HepG2 (cell line): Measurements from ENCODE around the gene SMIM1. TPM values are rescaled to one million over a fixed set of nuclear protein-coding genes. Genes with fewer than 3 reads are reported as not detected.

ENCODE experiments used
- ATAC-seq: fragments of 200-7000 bp; cut with Tn5 transposase; 3 replicates; pipeline ENCODE4 v1.9.1; 2020; ENCODE audit warnings: mild to moderate bottlenecking, moderate library complexity
- BruUV-seq: library from RNA; stranded (reverse); fragments of 400-500 nt; replicated peaks from 2 replicates; lab custom pipeline; 2021; lab: Mats Ljungman, UMichigan
- CTCF ChIA-PET: fragments of 300-600 bp; formaldehyde crosslinking; extraction: SDS; loops from one replicate; lab custom pipeline; 2021; ENCODE audit warnings: low total read pairs, inconsistent platforms, low intra/inter-chr PET ratio; lab: Yijun Ruan, JAX
- POLR2A ChIA-PET: fragments of 350-600 bp; sonication (Branson Sonifier 250); formaldehyde crosslinking; loops from one replicate; lab custom pipeline; 2020; ENCODE audit warnings: antibody characterized with exemption, inconsistent platforms; lab: Yijun Ruan, JAX
- DNase-seq: peaks from one replicate; pipeline ENCODE4 v3.0.0-alpha.2; 2015; ENCODE audit warnings: low spot score
- FAIRE-seq: peaks from 3 replicates; lab custom pipeline; 2011; peaks lifted over from hg19 to GRCh38; lab: Jason Lieb, UNC
- H2AFZ ChIP-seq: one replicate; pipeline ENCODE4 v1.6.1; 2011; ENCODE audit warnings: low read length, inconsistent platforms
- H3K27ac ChIP-seq: fragments of 300-600 bp; 3 replicates; pipeline ENCODE4 v1.8.0; 2011; ENCODE audit warnings: mixed run types, mild to moderate bottlenecking, mixed read lengths, low read length, inconsistent platforms; ENCODE audit not compliant: insufficient read depth; ENCODE audit errors: extremely low read length
- H3K27me3 ChIP-seq, 2 experiments: fragments of 200-600 bp in 1 of 2; 2 replicates in 1 of 2; 3 replicates in 1 of 2; pipeline versions ENCODE4 v1.6.0 to v1.8.0; 2011; ENCODE audit warnings: low read length in 2 of 2, mild to moderate bottlenecking in 2 of 2, moderate library complexity in 2 of 2, inconsistent platforms in 1 of 2; ENCODE audit not compliant: insufficient read depth in 2 of 2, control insufficient read depth in 1 of 2
- H3K36me3 ChIP-seq, 2 experiments: fragments of 200-600 bp in 1 of 2; replicated peaks in 1 of 2; 2 replicates in 1 of 2; 3 replicates in 1 of 2; pipeline versions ENCODE4 v1.5.1 to v1.8.0; 2011; ENCODE audit warnings: low read length in 2 of 2, inconsistent platforms in 1 of 2; ENCODE audit not compliant: insufficient read depth in 2 of 2, control insufficient read depth in 1 of 2
- H3K4me1 ChIP-seq: 2 replicates; pipeline ENCODE4 v1.5.1; 2012; ENCODE audit warnings: low read length, inconsistent platforms; ENCODE audit not compliant: insufficient read depth
- H3K4me2 ChIP-seq: 2 replicates; pipeline ENCODE4 v1.6.0; 2011; ENCODE audit warnings: low read depth, low read length, inconsistent platforms
- H3K4me3 ChIP-seq, 3 experiments: fragments of 200-600 bp in 1 of 3; sonication (generic), shearing (Covaris generic) in 1 of 3; replicated peaks in 1 of 3; 2 replicates each; pipeline ENCODE4 v1.5.1; 2011 to 2016; ENCODE audit warnings: low read length in 3 of 3, inconsistent platforms in 2 of 3, low read depth in 2 of 3, mild to moderate bottlenecking in 2 of 3, control low read depth in 1 of 3, mixed read lengths in 1 of 3; ENCODE audit not compliant: insufficient read depth in 1 of 3
- H3K79me2 ChIP-seq: one replicate; pipeline ENCODE4 v1.6.1; 2011; ENCODE audit warnings: low read length, inconsistent platforms; ENCODE audit not compliant: insufficient read depth
- H3K9ac ChIP-seq: 2 replicates; pipeline ENCODE4 v1.6.0; 2011; ENCODE audit warnings: mild to moderate bottlenecking, low read depth, low read length, inconsistent platforms; ENCODE audit not compliant: insufficient read depth
- H3K9me3 ChIP-seq: 2 replicates; pipeline ENCODE4 v1.5.1; 2012; ENCODE audit warnings: mild to moderate bottlenecking, low read length
- H4K20me1 ChIP-seq: 2 replicates; pipeline ENCODE4 v1.6.0; 2011; ENCODE audit warnings: inconsistent platforms, mild to moderate bottlenecking, low read length, moderate library complexity; ENCODE audit not compliant: insufficient read depth
- CBFB ChIP-seq: sonication (generic); formaldehyde crosslinking; IDR thresholded peaks from 2 replicates; pipeline ENCODE4 v1.4.0; 2020; ENCODE audit warnings: missing genetic modification reagents
- CBX2 ChIP-seq, 2 experiments: fragments of 200-600 bp in 1 of 2; sonication (generic); formaldehyde crosslinking in 1 of 2; IDR thresholded peaks; 2 replicates each; pipeline versions ENCODE4 v1.7.0 to v1.8.1; 2018 to 2022; ENCODE audit warnings: low read depth in 2 of 2, low read length in 1 of 2, mild to moderate bottlenecking in 1 of 2, missing genetic modification reagents in 1 of 2
- HDAC2 ChIP-seq: sonication (generic); formaldehyde crosslinking; IDR thresholded peaks from 2 replicates; pipeline ENCODE4 v1.4.0; 2020; ENCODE audit warnings: missing genetic modification reagents
- HNF4A ChIP-seq: sonication (generic); formaldehyde crosslinking; IDR thresholded peaks from 2 replicates; pipeline ENCODE4 v1.4.0; 2020; ENCODE audit warnings: missing genetic modification reagents
- MIER2 ChIP-seq: IDR thresholded peaks from 2 replicates; pipeline ENCODE4 v1.6.1; 2016; ENCODE audit warnings: missing biosample characterization, missing genetic modification reagents
- PLRG1 ChIP-seq: fragments of 450-650 bp; conservative IDR thresholded peaks from 2 replicates; pipeline ENCODE4 v1.6.1; 2016
- SMAD9 ChIP-seq: sonication (generic); formaldehyde crosslinking; IDR thresholded peaks from 2 replicates; pipeline ENCODE4 v1.5.1; 2020; ENCODE audit warnings: mild to moderate bottlenecking, missing genetic modification reagents
- TCF12 ChIP-seq, 2 experiments: fragments of 450-650 bp in 1 of 2; sonication (generic) in 1 of 2; formaldehyde crosslinking in 1 of 2; IDR thresholded peaks; 2 replicates each; pipeline versions ENCODE4 v1.6.1 to v1.8.0; 2017 to 2022; ENCODE audit warnings: antibody characterized with exemption in 1 of 2, mild to moderate bottlenecking in 1 of 2, missing genetic modification reagents in 1 of 2, moderate library complexity in 1 of 2
- ZNF263 ChIP-seq: sonication (generic); formaldehyde crosslinking; IDR thresholded peaks from 2 replicates; pipeline ENCODE4 v1.4.0; 2020; ENCODE audit warnings: missing genetic modification reagents
- ZNF3 ChIP-seq: IDR thresholded peaks from 2 replicates; pipeline ENCODE4 v1.7.0; 2017; ENCODE audit warnings: inconsistent platforms
- ZNF441 ChIP-seq: sonication (generic); formaldehyde crosslinking; IDR thresholded peaks from 2 replicates; pipeline ENCODE4 v1.7.0; 2021; ENCODE audit warnings: missing genetic modification reagents, borderline replicate concordance
- ZNF557 ChIP-seq: sonication (generic); formaldehyde crosslinking; IDR thresholded peaks from 2 replicates; pipeline ENCODE4 v1.4.0; 2020; ENCODE audit warnings: missing genetic modification reagents
- ZNF562 ChIP-seq: sonication (generic); formaldehyde crosslinking; IDR thresholded peaks from 2 replicates; pipeline ENCODE4 v1.8.0; 2022; ENCODE audit warnings: missing genetic modification reagents, borderline replicate concordance
- ZNF777 ChIP-seq: sonication (generic); formaldehyde crosslinking; IDR thresholded peaks from 2 replicates; pipeline ENCODE4 v1.4.0; 2020; ENCODE audit warnings: missing genetic modification reagents
- ZNF850 ChIP-seq: sonication (generic); formaldehyde crosslinking; conservative IDR thresholded peaks from 2 replicates; pipeline ENCODE4 v1.9.0; 2021; ENCODE audit warnings: mild to moderate bottlenecking, missing genetic modification reagents
- WGBS: methylation state at CpG from one replicate; pipeline ENCODE4 v1.1.6; 2017; ENCODE audit warnings: low lambda C conversion rate; 5-methylcytosine and 5-hydroxymethylcytosine counted together
- in situ Hi-C: cut with HindIII; loops from 2 replicates; pipeline ENCODE4 v1.10.0; 2017; ENCODE audit warnings: low pct_unique_long_range_greater_than_20kb; ENCODE audit not compliant: extremely low pct_ligation_motif_present
- intact Hi-C: fragments of 100-400 bp; cut with micrococcal nuclease; formaldehyde crosslinking; loops from one replicate; pipeline ENCODE4 v1.10.0; 2022; ENCODE audit not compliant: unreplicated experiment
- polyA plus RNA-seq, 8 experiments: library from polyadenylated mRNA; depleted of rRNA in 3 of 8; stranded (reverse) in 7 of 8; unstranded in 1 of 8; fragments of >200 nt; fragmentation: Illumina TruSeq in 4 of 8; extraction: Trizol in 4 of 8; gene quantifications; 2 replicates each; pipeline versions ENCODE4 v1.2.1 to v1.2.3, GENCODE V29; 2011 to 2016; ENCODE audit warnings: low read depth in 4 of 8, missing spikeins in 1 of 8, mixed read lengths in 1 of 8; ENCODE audit not compliant: insufficient read depth in 1 of 8
- total RNA-seq, 5 experiments: library from RNA; depleted of rRNA; stranded (reverse); fragments of >200 nt; fragmentation: Illumina TruSeq; extraction: Trizol; gene quantifications; 2 replicates each; pipeline ENCODE4 v1.2.3, GENCODE V29; 2016; ENCODE audit warnings: low read depth in 1 of 5
- TF ChIP-seq, protein P1 (sequence below): sonication (generic); formaldehyde crosslinking; IDR thresholded peaks from 2 replicates; pipeline ENCODE4 v1.8.1; 2023; ENCODE audit warnings: missing genetic modification reagents, inconsistent platforms, borderline replicate concordance
- TF ChIP-seq, protein P2 (sequence below): sonication (generic); formaldehyde crosslinking; IDR thresholded peaks from 2 replicates; pipeline ENCODE4 v1.8.0; 2022; ENCODE audit warnings: mild to moderate bottlenecking, missing genetic modification reagents
- TF ChIP-seq, protein P3 (sequence below): sonication (generic); formaldehyde crosslinking; IDR thresholded peaks from 2 replicates; pipeline ENCODE4 v1.4.0; 2020; ENCODE audit warnings: mild to moderate bottlenecking, missing genetic modification reagents
- TF ChIP-seq, protein P4 (sequence below): sonication (generic); formaldehyde crosslinking; IDR thresholded peaks from 2 replicates; pipeline ENCODE4 v1.5.1; 2020; ENCODE audit warnings: missing genetic modification reagents, mild to moderate bottlenecking, borderline replicate concordance

SMIM1 gene
- total and polyA plus RNA-seq, 2 of the 13 experiments (the other 11 are each of a cell fraction or from before 2014, with no cell fraction given): 12.4 to 56.3 TPM

DNA sequence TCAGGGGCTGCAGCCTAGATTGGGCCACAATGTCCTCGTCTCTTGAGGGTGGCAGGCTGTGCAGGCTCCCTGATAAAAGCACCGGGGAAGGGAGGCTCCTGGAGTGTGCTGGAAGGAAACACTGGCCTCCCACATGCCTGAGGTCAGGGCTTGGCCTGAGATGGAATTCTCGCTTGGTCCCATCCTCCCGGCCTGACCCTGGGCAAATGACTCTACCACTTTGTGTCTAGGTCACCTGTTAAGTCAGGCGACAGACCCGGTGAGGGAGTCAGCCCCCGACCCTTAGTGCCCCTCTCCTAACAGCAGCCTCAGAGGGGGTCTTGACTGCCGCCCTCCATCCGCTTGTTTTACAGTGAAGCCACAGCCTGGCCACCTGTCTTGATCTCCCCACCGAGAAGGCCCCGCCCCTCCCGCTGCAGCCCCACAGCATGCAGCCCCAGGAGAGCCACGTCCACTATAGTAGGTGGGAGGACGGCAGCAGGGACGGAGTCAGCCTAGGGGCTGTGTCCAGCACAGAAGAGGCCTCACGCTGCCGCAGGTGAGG is 2.5 kb downstream of the SMIM1 start:
- no TSS peak for BruUV-seq
- peak overlapping the region in 2 of 3 experiments; percentile 89 to 90; a peak in 4 of 6 replicates for H3K4me3 ChIP-seq
- in situ Hi-C loops (no loop called here), intact Hi-C loops (loop anchor here (1.0 to 10.0 kb wide), 2 partner anchors 21 to 130 kb away; partner anchors contain the start of genes C1orf174 and LRRC47)
- FAIRE-seq: no peak
- no peaks in the 10 kb centered on the region for H4K20me1 ChIP-seq
- H3K27ac ChIP-seq: peak overlapping the region; percentile 86
- peaks cover 18% of the 10 kb centered on the region for H3K79me2 ChIP-seq
- WGBS: 0% methylated on average over 2 of the region's 17 CpGs
- no peaks in the 10 kb centered on the region for H3K9me3 ChIP-seq
- no peak overlapping the region for H2AFZ ChIP-seq
- no peak for DNase-seq
- ATAC-seq: no peak
- H3K4me2 ChIP-seq: peak overlapping the region; percentile 93
- peak overlapping the region; percentile 62 for H3K9ac ChIP-seq
- peaks cover 3% of the 10 kb centered on the region in 2 experiments; a peak in 2 of 5 replicates for H3K36me3 ChIP-seq
- POLR2A ChIA-PET: interaction anchor here (0.7 to 1.8 kb wide), 14 partner anchors 10 to 318 kb away, joined by 3 to 20 read pairs (median 3); partner anchors contain the start of genes CCDC27, CEP104, DFFB and LRRC47
- CTCF ChIA-PET: interaction anchor here (0.8 kb wide), 1 partner anchor 11 kb away, joined by 3 read pairs; no protein-coding TSS in a partner anchor
- peaks cover 61% of the 10 kb centered on the region for H3K4me1 ChIP-seq
- H3K27me3 ChIP-seq: no peaks in the 10 kb centered on the region
- TF ChIP-seq, protein P1, sequence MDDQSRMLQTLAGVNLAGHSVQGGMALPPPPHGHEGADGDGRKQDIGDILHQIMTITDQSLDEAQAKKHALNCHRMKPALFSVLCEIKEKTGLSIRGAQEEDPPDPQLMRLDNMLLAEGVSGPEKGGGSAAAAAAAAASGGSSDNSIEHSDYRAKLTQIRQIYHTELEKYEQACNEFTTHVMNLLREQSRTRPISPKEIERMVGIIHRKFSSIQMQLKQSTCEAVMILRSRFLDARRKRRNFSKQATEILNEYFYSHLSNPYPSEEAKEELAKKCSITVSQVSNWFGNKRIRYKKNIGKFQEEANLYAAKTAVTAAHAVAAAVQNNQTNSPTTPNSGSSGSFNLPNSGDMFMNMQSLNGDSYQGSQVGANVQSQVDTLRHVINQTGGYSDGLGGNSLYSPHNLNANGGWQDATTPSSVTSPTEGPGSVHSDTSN (CRISPR knock-in tag): 0 out of 2 replicates have a peak, but pooled peaks have one; percentile 4
- TF ChIP-seq HNF4A (CRISPR knock-in tag) (no peak), HDAC2 (CRISPR knock-in tag) (no peak; the same call in 1 of the 2 replicates), PLRG1 (no peak), ZNF557 (no peak; the same call in 1 of the 2 replicates), ZNF441 (peak; percentile 20; the same call in 1 of the 2 replicates), ZNF3 (CRISPR knock-in tag) (no peak), TCF12 (IDR thresholded peaks at IDR 0.05) (no peak), TCF12 (CRISPR knock-in tag; IDR thresholded peaks at IDR 0.05) (no peak), ZNF263 (CRISPR knock-in tag) (peak; percentile 65; the same call in 1 of the 2 replicates), ZNF777 (CRISPR knock-in tag) (no peak), CBX2 (IDR thresholded peaks at IDR 0.05; ENCODE audit: low read depth, low read length) (no peak), CBX2 (CRISPR knock-in tag; IDR thresholded peaks at IDR 0.05; ENCODE audit: low read depth) (peak; percentile 38; the same call in 1 of the 2 replicates), ZNF850 (CRISPR knock-in tag) (no peak), ZNF562 (CRISPR knock-in tag) (no peak), SMAD9 (no peak), CBFB (no peak), MIER2 (CRISPR knock-in tag) (no peak)
- TF ChIP-seq, protein P2, sequence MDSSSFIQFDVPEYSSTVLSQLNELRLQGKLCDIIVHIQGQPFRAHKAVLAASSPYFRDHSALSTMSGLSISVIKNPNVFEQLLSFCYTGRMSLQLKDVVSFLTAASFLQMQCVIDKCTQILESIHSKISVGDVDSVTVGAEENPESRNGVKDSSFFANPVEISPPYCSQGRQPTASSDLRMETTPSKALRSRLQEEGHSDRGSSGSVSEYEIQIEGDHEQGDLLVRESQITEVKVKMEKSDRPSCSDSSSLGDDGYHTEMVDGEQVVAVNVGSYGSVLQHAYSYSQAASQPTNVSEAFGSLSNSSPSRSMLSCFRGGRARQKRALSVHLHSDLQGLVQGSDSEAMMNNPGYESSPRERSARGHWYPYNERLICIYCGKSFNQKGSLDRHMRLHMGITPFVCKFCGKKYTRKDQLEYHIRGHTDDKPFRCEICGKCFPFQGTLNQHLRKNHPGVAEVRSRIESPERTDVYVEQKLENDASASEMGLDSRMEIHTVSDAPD (CRISPR knock-in tag): no peak
- TF ChIP-seq, protein P3, sequence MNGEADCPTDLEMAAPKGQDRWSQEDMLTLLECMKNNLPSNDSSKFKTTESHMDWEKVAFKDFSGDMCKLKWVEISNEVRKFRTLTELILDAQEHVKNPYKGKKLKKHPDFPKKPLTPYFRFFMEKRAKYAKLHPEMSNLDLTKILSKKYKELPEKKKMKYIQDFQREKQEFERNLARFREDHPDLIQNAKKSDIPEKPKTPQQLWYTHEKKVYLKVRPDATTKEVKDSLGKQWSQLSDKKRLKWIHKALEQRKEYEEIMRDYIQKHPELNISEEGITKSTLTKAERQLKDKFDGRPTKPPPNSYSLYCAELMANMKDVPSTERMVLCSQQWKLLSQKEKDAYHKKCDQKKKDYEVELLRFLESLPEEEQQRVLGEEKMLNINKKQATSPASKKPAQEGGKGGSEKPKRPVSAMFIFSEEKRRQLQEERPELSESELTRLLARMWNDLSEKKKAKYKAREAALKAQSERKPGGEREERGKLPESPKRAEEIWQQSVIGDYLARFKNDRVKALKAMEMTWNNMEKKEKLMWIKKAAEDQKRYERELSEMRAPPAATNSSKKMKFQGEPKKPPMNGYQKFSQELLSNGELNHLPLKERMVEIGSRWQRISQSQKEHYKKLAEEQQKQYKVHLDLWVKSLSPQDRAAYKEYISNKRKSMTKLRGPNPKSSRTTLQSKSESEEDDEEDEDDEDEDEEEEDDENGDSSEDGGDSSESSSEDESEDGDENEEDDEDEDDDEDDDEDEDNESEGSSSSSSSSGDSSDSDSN (CRISPR knock-in tag): no peak
- TF ChIP-seq, protein P4, sequence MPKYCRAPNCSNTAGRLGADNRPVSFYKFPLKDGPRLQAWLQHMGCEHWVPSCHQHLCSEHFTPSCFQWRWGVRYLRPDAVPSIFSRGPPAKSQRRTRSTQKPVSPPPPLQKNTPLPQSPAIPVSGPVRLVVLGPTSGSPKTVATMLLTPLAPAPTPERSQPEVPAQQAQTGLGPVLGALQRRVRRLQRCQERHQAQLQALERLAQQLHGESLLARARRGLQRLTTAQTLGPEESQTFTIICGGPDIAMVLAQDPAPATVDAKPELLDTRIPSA: no peak
